HepG2 (cell line): Measurements from ENCODE around the gene SLC35B2. TPM values are rescaled to one million over a fixed set of nuclear protein-coding genes. Genes with fewer than 3 reads are reported as not detected.

Experiments used
- ADNP ChIP-seq: sonication (generic); formaldehyde crosslinking; IDR thresholded peaks from 2 replicates; pipeline ENCODE4 v1.4.0; 2020; ENCODE audit warnings: missing genetic modification reagents
- BORCS8-MEF2B ChIP-seq: sonication (generic); formaldehyde crosslinking; IDR thresholded peaks from 2 replicates; pipeline ENCODE4 v1.8.0; 2022; ENCODE audit warnings: mild to moderate bottlenecking, missing genetic modification reagents
- DMAP1 ChIP-seq: IDR thresholded peaks from 2 replicates; pipeline ENCODE4 v1.6.1; 2016
- NONO ChIP-seq, 2 experiments: fragments of 450-650 bp in 1 of 2; sonication (generic) in 1 of 2; formaldehyde crosslinking in 1 of 2; IDR thresholded peaks in 1 of 2; conservative IDR thresholded peaks in 1 of 2; 2 replicates each; pipeline versions ENCODE4 v1.6.1 to v1.8.0; 2017 to 2022; ENCODE audit warnings: mild to moderate bottlenecking in 1 of 2, missing genetic modification reagents in 1 of 2, moderate library complexity in 1 of 2
- POLR2A ChIP-seq, 2 experiments: IDR thresholded peaks; 2 replicates each; pipeline ENCODE4 v1.6.1; 2011; ENCODE audit warnings: low read depth in 2 of 2, low read length in 2 of 2, mild to moderate bottlenecking in 1 of 2, moderate library complexity in 1 of 2; ENCODE audit not compliant: insufficient read depth in 1 of 2
- POLR2AphosphoS5 ChIP-seq: IDR thresholded peaks from 2 replicates; pipeline ENCODE4 v1.6.1; 2012; ENCODE audit warnings: low read depth, low read length
- POLR2G ChIP-seq: fragments of 200-400 bp; formaldehyde crosslinking; IDR thresholded peaks from 2 replicates; pipeline ENCODE4 v1.6.1; 2018; ENCODE audit warnings: mild to moderate bottlenecking, low read depth, low read length, moderate library complexity
- SRSF1 ChIP-seq: fragments of 200-400 bp; formaldehyde crosslinking; optimal IDR thresholded peaks from 2 replicates; pipeline ENCODE3; 2017; ENCODE audit warnings: mild to moderate bottlenecking, low read depth, low read length, moderate library complexity
- ZC3H13 ChIP-seq: sonication (generic); formaldehyde crosslinking; IDR thresholded peaks from 2 replicates; pipeline ENCODE4 v1.8.1; 2023; ENCODE audit warnings: mild to moderate bottlenecking, missing genetic modification reagents, moderate library complexity
- ZNF598 ChIP-seq: sonication (generic); formaldehyde crosslinking; IDR thresholded peaks from 2 replicates; pipeline ENCODE4 v1.5.1; 2020; ENCODE audit warnings: mild to moderate bottlenecking, missing genetic modification reagents, borderline replicate concordance
- ZNF605 ChIP-seq: sonication (generic); formaldehyde crosslinking; IDR thresholded peaks from 2 replicates; pipeline ENCODE4 v1.8.0; 2022; ENCODE audit warnings: mild to moderate bottlenecking, missing genetic modification reagents
- ZNF780A ChIP-seq: sonication (generic); formaldehyde crosslinking; IDR thresholded peaks from 2 replicates; pipeline ENCODE4 v1.8.0; 2022; ENCODE audit warnings: mild to moderate bottlenecking, missing genetic modification reagents, moderate library complexity
- ZNF883 ChIP-seq: sonication (generic); formaldehyde crosslinking; IDR thresholded peaks from 2 replicates; pipeline ENCODE4 v1.5.1; 2020; ENCODE audit warnings: mild to moderate bottlenecking, missing genetic modification reagents; ENCODE audit errors: not compliant biosample characterization
- polyA plus RNA-seq, 8 experiments: library from polyadenylated mRNA; depleted of rRNA in 3 of 8; stranded (reverse) in 7 of 8; unstranded in 1 of 8; fragments of >200 nt; fragmentation: Illumina TruSeq in 4 of 8; extraction: Trizol in 4 of 8; gene quantifications; 2 replicates each; pipeline versions ENCODE4 v1.2.1 to v1.2.3, GENCODE V29; 2011 to 2016; ENCODE audit warnings: low read depth in 4 of 8, missing spikeins in 1 of 8, mixed read lengths in 1 of 8; ENCODE audit not compliant: insufficient read depth in 1 of 8
- total RNA-seq, 5 experiments: library from RNA; depleted of rRNA; stranded (reverse); fragments of >200 nt; fragmentation: Illumina TruSeq; extraction: Trizol; gene quantifications; 2 replicates each; pipeline ENCODE4 v1.2.3, GENCODE V29; 2016; ENCODE audit warnings: low read depth in 1 of 5
- TF ChIP-seq, protein P1 (sequence below): sonication (generic); formaldehyde crosslinking; IDR thresholded peaks from 2 replicates; pipeline ENCODE4 v1.5.0; 2020; ENCODE audit warnings: missing genetic modification reagents, mild to moderate bottlenecking, borderline replicate concordance
- TF ChIP-seq, protein P2 (sequence below): sonication (generic); formaldehyde crosslinking; IDR thresholded peaks from 2 replicates; pipeline ENCODE4 v1.4.0; 2020; ENCODE audit warnings: missing genetic modification reagents
- TF ChIP-seq, protein P3 (sequence below): sonication (generic); formaldehyde crosslinking; IDR thresholded peaks from 2 replicates; pipeline ENCODE4 v1.9.0; 2022; ENCODE audit warnings: missing genetic modification reagents, mild to moderate bottlenecking, borderline replicate concordance

SLC35B2 gene
- total and polyA plus RNA-seq, 2 of the 13 experiments (the other 11 are each of a cell fraction or from before 2014, with no cell fraction given) = 61.1 to 148 TPM

DNA sequence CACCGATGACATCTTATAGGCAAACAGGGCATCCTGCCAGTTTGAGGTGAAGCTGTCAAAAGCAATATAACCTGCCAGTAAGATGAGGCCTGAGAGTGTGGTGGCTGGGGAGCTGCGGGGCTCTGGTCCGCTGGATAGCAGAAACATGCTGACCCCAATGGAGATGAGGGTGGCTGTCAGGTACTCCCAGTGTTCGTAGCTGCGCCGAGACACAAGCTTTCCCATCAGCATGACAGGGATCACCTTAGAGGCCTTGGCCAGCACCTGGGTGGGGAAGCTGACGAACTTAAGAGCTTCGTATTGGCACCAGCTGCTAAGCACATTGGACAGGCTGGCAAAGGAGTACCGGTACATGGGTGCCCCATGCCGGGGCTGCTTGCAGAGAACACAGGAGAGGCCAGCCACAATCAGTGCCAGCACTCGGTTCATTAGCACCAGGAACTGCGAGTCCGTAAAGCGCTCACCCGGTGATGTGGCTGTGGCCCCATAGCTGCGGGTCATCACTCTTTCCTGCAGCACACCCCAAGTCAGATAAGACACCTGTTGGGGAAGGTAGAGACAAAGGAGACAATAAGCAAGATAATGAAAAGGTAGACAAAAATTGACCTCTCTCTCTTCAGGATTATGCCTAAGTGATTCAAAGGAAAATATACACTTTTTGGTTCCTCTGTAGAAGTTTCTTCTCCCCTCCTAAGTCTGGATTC, 2.1 kb downstream of the SLC35B2 start (continued):
- TF ChIP-seq, protein P1, sequence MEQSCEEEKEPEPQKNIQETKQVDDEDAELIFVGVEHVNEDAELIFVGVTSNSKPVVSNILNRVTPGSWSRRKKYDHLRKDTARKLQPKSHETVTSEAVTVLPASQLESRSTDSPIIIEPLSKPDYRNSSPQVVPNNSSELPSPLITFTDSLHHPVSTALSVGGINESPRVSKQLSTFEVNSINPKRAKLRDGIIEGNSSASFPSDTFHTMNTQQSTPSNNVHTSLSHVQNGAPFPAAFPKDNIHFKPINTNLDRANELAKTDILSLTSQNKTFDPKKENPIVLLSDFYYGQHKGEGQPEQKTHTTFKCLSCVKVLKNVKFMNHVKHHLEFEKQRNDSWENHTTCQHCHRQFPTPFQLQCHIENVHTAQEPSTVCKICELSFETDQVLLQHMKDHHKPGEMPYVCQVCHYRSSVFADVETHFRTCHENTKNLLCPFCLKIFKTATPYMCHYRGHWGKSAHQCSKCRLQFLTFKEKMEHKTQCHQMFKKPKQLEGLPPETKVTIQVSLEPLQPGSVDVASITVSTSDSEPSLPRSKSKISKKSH = peak; percentile 57; the same call in 1 of the 2 replicates
- TF ChIP-seq, protein P2, sequence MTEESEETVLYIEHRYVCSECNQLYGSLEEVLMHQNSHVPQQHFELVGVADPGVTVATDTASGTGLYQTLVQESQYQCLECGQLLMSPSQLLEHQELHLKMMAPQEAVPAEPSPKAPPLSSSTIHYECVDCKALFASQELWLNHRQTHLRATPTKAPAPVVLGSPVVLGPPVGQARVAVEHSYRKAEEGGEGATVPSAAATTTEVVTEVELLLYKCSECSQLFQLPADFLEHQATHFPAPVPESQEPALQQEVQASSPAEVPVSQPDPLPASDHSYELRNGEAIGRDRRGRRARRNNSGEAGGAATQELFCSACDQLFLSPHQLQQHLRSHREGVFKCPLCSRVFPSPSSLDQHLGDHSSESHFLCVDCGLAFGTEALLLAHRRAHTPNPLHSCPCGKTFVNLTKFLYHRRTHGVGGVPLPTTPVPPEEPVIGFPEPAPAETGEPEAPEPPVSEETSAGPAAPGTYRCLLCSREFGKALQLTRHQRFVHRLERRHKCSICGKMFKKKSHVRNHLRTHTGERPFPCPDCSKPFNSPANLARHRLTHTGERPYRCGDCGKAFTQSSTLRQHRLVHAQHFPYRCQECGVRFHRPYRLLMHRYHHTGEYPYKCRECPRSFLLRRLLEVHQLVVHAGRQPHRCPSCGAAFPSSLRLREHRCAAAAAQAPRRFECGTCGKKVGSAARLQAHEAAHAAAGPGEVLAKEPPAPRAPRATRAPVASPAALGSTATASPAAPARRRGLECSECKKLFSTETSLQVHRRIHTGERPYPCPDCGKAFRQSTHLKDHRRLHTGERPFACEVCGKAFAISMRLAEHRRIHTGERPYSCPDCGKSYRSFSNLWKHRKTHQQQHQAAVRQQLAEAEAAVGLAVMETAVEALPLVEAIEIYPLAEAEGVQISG (CRISPR knock-in tag) = 0 out of 2 replicates have a peak, but pooled peaks have one; percentile 38
- no peak for TF ChIP-seq NONO (IDR thresholded peaks at IDR 0.05)
- TF ChIP-seq NONO (CRISPR knock-in tag; conservative IDR thresholded peaks at IDR 0.05) = peak; percentile 15; the same call in 1 of the 2 replicates
- TF ChIP-seq POLR2A (IDR thresholded peaks at IDR 0.05; ENCODE audit: insufficient read depth in 1 of 2, low read depth in 2 of 2, low read length in 2 of 2) = peak in 1 of 2 experiments; percentile 82; a peak in 2 of 4 replicates
- TF ChIP-seq ZNF883 (CRISPR knock-in tag) = no peak
- peak; percentile 51; the same call in 1 of the 2 replicates for TF ChIP-seq ZNF605 (CRISPR knock-in tag)
- peak; percentile 22; the same call in 1 of the 2 replicates for TF ChIP-seq POLR2G
- 0 out of 2 replicates have a peak, but pooled peaks have one; percentile 25 for TF ChIP-seq ZC3H13 (CRISPR knock-in tag)
- no peak for TF ChIP-seq SRSF1
- no peak for TF ChIP-seq ADNP (CRISPR knock-in tag)
- no peak for TF ChIP-seq DMAP1 (CRISPR knock-in tag)
- TF ChIP-seq ZNF780A = 0 out of 2 replicates have a peak, but pooled peaks have one; percentile 14
- 0 out of 2 replicates have a peak, but pooled peaks have one; percentile 4 for TF ChIP-seq POLR2AphosphoS5
- peak; percentile 35; the same call in 1 of the 2 replicates for TF ChIP-seq BORCS8-MEF2B (CRISPR knock-in tag)
- 0 out of 2 replicates have a peak, but pooled peaks have one; percentile 10 for TF ChIP-seq ZNF598 (CRISPR knock-in tag)
- TF ChIP-seq, protein P3, sequence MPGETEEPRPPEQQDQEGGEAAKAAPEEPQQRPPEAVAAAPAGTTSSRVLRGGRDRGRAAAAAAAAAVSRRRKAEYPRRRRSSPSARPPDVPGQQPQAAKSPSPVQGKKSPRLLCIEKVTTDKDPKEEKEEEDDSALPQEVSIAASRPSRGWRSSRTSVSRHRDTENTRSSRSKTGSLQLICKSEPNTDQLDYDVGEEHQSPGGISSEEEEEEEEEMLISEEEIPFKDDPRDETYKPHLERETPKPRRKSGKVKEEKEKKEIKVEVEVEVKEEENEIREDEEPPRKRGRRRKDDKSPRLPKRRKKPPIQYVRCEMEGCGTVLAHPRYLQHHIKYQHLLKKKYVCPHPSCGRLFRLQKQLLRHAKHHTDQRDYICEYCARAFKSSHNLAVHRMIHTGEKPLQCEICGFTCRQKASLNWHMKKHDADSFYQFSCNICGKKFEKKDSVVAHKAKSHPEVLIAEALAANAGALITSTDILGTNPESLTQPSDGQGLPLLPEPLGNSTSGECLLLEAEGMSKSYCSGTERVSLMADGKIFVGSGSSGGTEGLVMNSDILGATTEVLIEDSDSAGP = peak; percentile 55; the same call in 1 of the 2 replicates
- TF ChIP-seq, all 625 proteins: peak for 27
